Measurements from ENCODE around the gene WARS2. TPM values are rescaled to one million over a fixed set of nuclear protein-coding genes. Genes with fewer than 3 reads are reported as not detected.

WARS2 gene
- total and polyA plus RNA-seq, 7 donors, result 3.4 to 10.8 (median 7.8) TPM

DNA sequence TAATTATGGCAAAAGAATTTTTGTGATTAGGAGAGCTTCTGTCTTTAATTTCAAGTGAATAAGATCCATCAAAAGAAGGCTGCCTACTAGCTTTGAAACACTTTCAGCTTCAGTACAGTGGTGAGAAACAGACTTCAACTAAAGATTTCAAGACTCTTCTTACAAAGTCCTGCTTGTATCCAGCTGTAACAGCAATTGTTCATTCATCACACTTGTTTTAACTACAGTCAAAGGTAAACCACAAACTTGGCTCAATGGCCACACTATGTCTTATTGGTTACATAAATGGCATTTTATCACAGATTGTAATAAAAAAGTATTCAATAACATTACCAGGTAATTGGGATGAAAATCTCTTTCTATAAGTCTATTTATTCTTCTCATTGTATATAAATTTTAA is 59.2 kb downstream of the WARS2 start:
- no peaks in the 10 kb centered on the region for H3K9me3 ChIP-seq
- no peaks in the 10 kb centered on the region for H3K36me3 ChIP-seq (ENCODE audit: insufficient read depth in 1 of 2, low read depth in 1 of 2)
- intact Hi-C loops (cut with DNase I), result no loop called here
- TF ChIP-seq, protein P1, sequence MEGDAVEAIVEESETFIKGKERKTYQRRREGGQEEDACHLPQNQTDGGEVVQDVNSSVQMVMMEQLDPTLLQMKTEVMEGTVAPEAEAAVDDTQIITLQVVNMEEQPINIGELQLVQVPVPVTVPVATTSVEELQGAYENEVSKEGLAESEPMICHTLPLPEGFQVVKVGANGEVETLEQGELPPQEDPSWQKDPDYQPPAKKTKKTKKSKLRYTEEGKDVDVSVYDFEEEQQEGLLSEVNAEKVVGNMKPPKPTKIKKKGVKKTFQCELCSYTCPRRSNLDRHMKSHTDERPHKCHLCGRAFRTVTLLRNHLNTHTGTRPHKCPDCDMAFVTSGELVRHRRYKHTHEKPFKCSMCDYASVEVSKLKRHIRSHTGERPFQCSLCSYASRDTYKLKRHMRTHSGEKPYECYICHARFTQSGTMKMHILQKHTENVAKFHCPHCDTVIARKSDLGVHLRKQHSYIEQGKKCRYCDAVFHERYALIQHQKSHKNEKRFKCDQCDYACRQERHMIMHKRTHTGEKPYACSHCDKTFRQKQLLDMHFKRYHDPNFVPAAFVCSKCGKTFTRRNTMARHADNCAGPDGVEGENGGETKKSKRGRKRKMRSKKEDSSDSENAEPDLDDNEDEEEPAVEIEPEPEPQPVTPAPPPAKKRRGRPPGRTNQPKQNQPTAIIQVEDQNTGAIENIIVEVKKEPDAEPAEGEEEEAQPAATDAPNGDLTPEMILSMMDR (IDR thresholded peaks at IDR 0.05), result no peak
- H3K4me3 ChIP-seq, result no peak overlapping the region
- DNase-seq (no peak), ATAC-seq (no peak)
- no peaks in the 10 kb centered on the region for H3K4me1 ChIP-seq
- H3K27me3 ChIP-seq (ENCODE audit: insufficient read depth in 3 of 3, low read length in 2 of 3), result no peaks in the 10 kb centered on the region
- no peak overlapping the region for H3K27ac ChIP-seq

GRCh38 chr1:119080586-119080985 is 59.9 kb downstream of the WARS2 start:
- no peak for ATAC-seq
- no peak overlapping the region for H3K27ac ChIP-seq
- WGBS, 3 donors, result 48 to 80% (median 61%) methylated on average over 4 of the region's 4 CpGs

GRCh38 chr1:119079881-119080280 is 60.6 kb downstream of the WARS2 start:
- H3K27ac ChIP-seq, result no peak overlapping the region
- no peak overlapping the region for H3K4me3 ChIP-seq

More at GRCh38 chr1:119080586-119080985, 59.9 kb downstream of the WARS2 start:
- H3K27me3 ChIP-seq (ENCODE audit: insufficient read depth in 3 of 3, low read length in 2 of 3), result no peaks in the 10 kb centered on the region
- H3K4me1 ChIP-seq, result no peaks in the 10 kb centered on the region
- DNase-seq, result peak in 1 of 2 donors; percentile 19
- no peaks in the 10 kb centered on the region for H3K36me3 ChIP-seq (ENCODE audit: insufficient read depth in 1 of 2, low read depth in 1 of 2)
- intact Hi-C loops (cut with DNase I), result no loop called here
- H3K4me3 ChIP-seq, result no peak overlapping the region
- no peaks in the 10 kb centered on the region for H3K9me3 ChIP-seq
- TF ChIP-seq, protein P1 (IDR thresholded peaks at IDR 0.05), result no peak

GRCh38 chr1:119075614-119076013 is 64.8 kb downstream of the WARS2 start:
- TF ChIP-seq, protein P1 (IDR thresholded peaks at IDR 0.05), result no peak
- intact Hi-C loops (cut with DNase I), result no loop called here
- WGBS, 3 donors, result 38 to 44% (median 40%) methylated on average over 1 of the region's 1 CpG
- Histone ChIP-seq H3K27me3 (ENCODE audit: insufficient read depth in 3 of 3, low read length in 2 of 3) (no peaks in the 10 kb centered on the region), H3K36me3 (ENCODE audit: insufficient read depth in 1 of 2, low read depth in 1 of 2) (no peaks in the 10 kb centered on the region), H3K9me3 (no peaks in the 10 kb centered on the region), H3K4me3 (no peak overlapping the region), H3K27ac (no peak overlapping the region), H3K4me1 (no peaks in the 10 kb centered on the region)
- ATAC-seq (peak in 2 of 4 donors; percentile 39 to 48), DNase-seq (no peak)

More at GRCh38 chr1:119079881-119080280, 60.6 kb downstream of the WARS2 start:
- intact Hi-C loops (cut with DNase I), result no loop called here
- ATAC-seq, result no peak
- TF ChIP-seq, protein P1 (IDR thresholded peaks at IDR 0.05), result no peak
- Histone ChIP-seq H3K9me3 (no peaks in the 10 kb centered on the region), H3K4me1 (no peaks in the 10 kb centered on the region), H3K27me3 (ENCODE audit: insufficient read depth in 3 of 3, low read length in 2 of 3) (no peaks in the 10 kb centered on the region), H3K36me3 (ENCODE audit: insufficient read depth in 1 of 2, low read depth in 1 of 2) (no peaks in the 10 kb centered on the region)
- WGBS, 3 donors, result 94 to 100% (median 99%) methylated on average over 1 of the region's 1 CpG
- no peak for DNase-seq

- H3K4me1 ChIP-seq, result no peaks in the 10 kb centered on the region
- DNase-seq (no peak), ATAC-seq (no peak)
- no peaks in the 10 kb centered on the region for H3K27me3 ChIP-seq (ENCODE audit: insufficient read depth in 3 of 3, low read length in 2 of 3)
- TF ChIP-seq, protein P1 (IDR thresholded peaks at IDR 0.05), result no peak
- intact Hi-C loops (cut with DNase I), result no loop called here
- H3K36me3 ChIP-seq (ENCODE audit: insufficient read depth in 1 of 2, low read depth in 1 of 2), result no peaks in the 10 kb centered on the region
- no peak overlapping the region for H3K27ac ChIP-seq
- WGBS, 3 donors, result 97 to 99% (median 98%) methylated on average over 3 of the region's 3 CpGs
- no peaks in the 10 kb centered on the region for H3K9me3 ChIP-seq
- no peak overlapping the region for H3K4me3 ChIP-seq
Measured at GRCh38 chr1:119071321-119071720, 69.1 kb downstream of the WARS2 start.
